KOPT-K1 (cell line): ENCODE data around the gene PSEN1.

ENCODE experiments used
- H3K27ac ChIP-seq: fragments of 200-600 bp; sonication (generic); 2 replicates; pipeline ENCODE4 v1.5.1; 2016; ENCODE audit warnings: antibody characterized with exemption, mild to moderate bottlenecking, low read depth, low read length; ENCODE audit not compliant: poor library complexity, severe bottlenecking
- H3K36me3 ChIP-seq: fragments of 200-600 bp; sonication (generic); 2 replicates; pipeline ENCODE4 v1.5.1; 2017; ENCODE audit warnings: antibody characterized with exemption, mild to moderate bottlenecking, low read length, moderate library complexity; ENCODE audit not compliant: insufficient read depth
- H3K9me3 ChIP-seq: fragments of 200-600 bp; sonication (generic); 2 replicates; pipeline ENCODE4 v1.5.1; 2017; ENCODE audit warnings: antibody characterized with exemption, low read length, mild to moderate bottlenecking; ENCODE audit not compliant: insufficient read depth, poor library complexity, severe bottlenecking

Gene PSEN1

GRCh38 chr14:73237219-73237785 lies 101.0 kb downstream of the PSEN1 start, which contains the start of gene PAPLN:
TSS of gene PAPLN (plus strand) at chr14:73237506. CDS start at chr14:73239779, 2,273 bp downstream.
- no peaks in the 10 kb centered on the region for H3K9me3 ChIP-seq
- H3K27ac ChIP-seq = no peak within 1 kb of the TSS
- no peaks in the 10 kb centered on the region for H3K36me3 ChIP-seq

DNA sequence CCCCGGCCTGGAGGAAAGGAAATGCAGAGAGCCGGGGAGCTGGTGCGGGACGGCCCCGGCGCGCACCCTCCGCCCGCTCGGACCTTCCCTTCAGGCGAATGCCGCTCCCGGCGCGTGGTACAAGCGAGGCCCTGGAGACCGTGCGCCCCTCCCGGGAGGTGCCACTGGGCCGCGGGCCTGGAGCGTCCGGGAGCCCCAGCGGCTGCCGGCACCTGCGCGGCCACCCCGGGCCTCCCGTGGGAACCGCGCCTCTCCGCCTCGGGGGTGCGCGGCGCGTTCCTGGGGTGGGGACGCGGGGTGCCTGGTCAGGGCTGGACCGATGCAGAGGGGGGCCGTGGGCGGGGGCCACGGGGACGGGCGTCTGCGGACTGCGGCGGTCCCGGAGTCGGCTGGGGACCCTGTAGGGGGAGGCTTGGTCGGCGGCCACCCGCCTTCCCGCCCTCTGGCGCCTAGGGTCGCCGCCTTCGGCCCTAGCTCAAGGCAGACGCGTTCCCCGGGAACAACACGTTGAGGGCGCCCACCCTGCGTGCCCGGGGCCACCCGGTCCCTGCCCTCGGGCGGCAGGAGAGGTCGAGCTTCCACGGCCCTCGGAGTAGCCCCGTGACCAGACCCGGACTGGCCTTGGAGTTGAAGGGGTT lies 101.6 kb downstream of the PSEN1 start:
- Histone ChIP-seq H3K27ac (no peak overlapping the region), H3K36me3 (no peaks in the 10 kb centered on the region), H3K9me3 (no peaks in the 10 kb centered on the region)

DNA sequence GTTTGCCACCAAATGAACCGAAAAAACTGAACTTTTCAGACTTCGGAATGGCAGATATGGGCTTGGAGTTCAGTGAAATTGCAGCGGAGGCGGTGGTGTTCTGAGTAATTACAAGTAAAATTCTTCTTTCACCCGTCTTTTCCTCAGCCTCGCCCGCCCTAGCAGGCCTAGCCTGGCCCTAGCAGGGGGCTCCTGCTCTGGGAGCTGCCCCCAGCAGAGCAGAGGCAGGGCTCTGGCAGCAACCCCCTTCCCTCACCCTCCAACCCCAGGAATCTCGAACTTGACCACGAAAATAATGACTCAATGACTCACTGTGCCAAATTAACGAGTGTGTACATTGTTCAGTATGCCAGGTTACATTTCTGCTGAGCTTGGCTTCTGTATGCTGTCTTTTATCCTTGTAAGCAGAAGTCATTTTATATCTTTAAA lies 102.1 kb downstream of the PSEN1 start:
- Histone ChIP-seq H3K36me3 (no peaks in the 10 kb centered on the region), H3K9me3 (no peaks in the 10 kb centered on the region), H3K27ac (no peak overlapping the region)

DNA sequence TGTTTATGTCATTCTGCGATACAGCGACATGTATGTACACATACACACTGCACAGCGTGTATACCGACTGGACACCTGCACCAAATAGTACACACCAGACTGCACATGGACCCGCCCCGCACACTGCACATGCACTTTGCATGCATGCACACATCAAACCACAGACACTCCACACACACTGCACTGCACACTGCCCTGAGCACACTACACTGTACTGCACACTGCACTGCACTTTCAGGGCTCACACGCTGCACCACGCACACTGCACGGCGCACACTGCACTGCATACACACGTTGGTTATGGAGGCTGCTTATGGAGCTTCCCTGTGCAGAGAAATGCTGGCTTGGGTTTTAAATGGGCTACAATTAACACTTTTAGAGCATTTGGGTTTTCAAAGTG lies 102.6 kb downstream of the PSEN1 start:
- H3K27ac ChIP-seq = no peak overlapping the region
- no peaks in the 10 kb centered on the region for H3K36me3 ChIP-seq
- H3K9me3 ChIP-seq = no peaks in the 10 kb centered on the region

DNA sequence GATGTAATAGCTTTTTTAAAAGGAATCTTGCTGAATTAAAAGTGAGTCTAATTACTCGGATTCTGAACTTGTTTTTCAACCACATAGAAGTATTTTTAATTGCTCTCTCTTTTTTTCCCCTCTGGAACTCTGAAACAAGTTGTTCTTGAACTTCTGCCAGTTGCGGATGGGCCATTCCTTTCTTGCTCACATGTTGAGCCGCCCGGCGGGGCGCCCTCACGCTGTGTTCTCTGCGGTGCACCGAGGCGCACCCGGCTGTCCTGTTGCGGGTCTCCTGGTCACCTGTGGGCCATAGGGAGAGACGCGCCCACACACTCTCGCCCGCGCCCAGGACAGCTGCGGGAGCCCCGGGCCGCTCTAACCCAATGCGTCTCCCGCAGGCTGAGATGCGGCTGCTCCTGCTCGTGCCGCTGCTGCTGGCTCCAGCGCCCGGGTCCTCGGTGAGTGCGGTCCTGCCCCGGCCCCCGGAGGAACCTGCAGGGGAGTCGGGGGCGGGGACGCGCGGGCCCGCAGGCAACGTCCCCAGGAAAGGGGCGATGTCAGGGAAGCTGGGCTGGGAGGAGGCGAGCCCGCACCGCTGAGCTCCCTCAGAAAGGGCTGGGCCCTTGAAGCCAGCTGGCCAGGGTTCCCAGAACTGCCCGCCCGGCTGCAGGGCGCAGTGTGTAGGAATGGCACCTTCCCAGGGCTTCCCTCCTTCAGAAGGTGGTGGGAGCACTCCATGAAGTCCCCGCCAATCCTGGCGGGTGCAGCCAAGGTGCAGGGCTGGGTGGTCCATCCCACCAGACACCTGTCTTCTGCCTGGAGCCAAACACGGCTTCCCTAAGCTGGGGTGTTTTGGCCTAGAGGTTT lies 103.3 kb downstream of the PSEN1 start:
- no peak overlapping the region for H3K27ac ChIP-seq
- H3K9me3 ChIP-seq = no peaks in the 10 kb centered on the region
- H3K36me3 ChIP-seq = no peaks in the 10 kb centered on the region

DNA sequence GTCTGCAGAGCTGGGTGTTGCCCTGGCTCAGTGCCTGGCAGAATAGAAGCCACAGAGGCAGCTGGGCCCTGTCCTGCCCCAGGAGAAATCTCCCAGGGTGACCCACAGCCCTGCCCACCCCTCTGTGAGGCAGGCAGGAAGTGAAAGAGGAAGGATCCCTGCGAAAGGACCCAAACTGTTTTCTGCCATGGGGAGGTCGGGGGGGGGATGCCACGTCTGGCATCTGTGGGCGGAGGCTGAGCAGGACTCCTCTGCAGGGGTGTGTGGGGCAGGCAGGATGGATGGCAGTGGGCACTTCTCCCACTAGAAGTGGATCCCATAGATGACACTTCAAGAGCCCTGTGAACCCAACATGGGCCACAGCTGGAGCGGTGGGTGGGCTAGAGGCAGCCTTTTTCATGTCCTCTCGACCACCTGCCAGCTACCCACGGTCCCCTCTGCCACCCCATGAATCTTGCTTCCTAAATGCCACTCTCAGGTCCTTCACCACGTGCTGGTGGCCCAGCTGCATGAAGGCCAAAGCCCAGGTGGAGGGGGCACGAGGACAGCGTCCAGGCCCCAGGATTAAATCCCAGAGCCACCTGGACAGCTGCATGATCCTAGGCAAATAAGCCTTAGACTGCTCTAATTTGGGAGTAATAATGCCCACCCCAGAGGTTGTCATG lies 104.6 kb downstream of the PSEN1 start:
- no peaks in the 10 kb centered on the region for H3K36me3 ChIP-seq
- H3K9me3 ChIP-seq = no peaks in the 10 kb centered on the region
- no peak overlapping the region for H3K27ac ChIP-seq

DNA sequence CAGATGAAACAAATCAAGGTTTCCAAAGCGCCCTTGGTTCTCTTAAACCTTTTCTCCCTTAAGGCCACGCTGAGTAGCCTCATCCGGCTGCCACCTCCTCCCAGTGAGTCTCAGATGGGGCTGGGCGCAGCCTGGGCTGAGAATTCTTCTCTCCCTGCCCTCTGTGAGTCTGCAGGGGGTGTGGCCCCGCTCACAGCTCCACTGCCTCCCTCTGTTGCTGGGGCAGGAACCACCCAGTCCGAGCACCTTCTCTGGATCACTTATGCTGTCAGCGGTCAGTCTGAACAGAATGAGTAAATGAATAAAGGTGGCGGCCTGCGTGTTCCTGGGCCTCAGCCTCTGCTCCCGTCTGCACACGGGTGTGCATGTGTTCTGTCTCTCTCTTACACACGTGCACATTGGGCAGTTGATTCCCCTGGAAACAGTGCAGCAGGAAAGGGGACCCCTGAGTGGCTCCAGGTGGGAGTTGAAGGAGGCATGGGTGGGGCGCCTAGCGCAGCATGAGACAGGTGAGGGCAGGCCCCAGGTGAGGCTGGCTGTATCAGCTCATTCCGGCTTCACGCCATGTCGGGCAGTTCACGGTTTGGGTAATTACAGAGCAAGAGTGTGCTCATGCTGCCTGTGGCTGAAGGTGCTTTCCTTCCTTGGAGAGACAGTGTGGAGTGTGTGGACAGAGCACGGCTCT lies 105.3 kb downstream of the PSEN1 start:
- Histone ChIP-seq H3K36me3 (no peaks in the 10 kb centered on the region), H3K27ac (no peak overlapping the region), H3K9me3 (no peaks in the 10 kb centered on the region)

DNA sequence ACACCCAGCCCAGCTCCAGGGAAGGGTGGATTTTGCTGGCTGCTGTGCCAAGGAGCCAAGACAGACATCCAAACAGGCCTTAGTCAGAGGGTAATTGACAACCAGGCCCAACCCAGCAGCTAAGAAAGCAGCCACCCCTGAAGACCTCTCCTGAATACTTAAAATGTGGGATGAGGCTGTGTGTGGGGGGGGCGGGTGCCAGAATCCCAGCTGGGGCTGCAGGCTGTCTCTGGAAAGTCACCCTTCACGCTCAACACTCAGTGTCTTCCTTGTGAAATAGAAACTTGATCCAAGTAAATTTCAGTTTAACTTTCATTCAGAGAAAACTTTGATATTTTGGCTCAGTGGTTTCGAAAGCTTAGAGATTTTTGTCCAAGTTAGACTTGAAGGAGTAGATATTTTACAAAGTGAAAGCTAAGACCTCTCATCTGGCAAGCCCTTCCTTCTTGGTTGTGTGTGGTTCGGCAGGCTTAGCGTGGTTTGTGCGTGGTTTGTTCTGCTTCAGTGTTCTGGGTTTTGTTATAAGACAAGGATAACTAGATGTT lies 106.1 kb downstream of the PSEN1 start:
- Histone ChIP-seq H3K27ac (no peak overlapping the region), H3K9me3 (no peaks in the 10 kb centered on the region), H3K36me3 (no peaks in the 10 kb centered on the region)

GRCh38 chr14:73243341-73243740 lies 107.0 kb downstream of the PSEN1 start:
- no peak overlapping the region for H3K27ac ChIP-seq
- no peaks in the 10 kb centered on the region for H3K9me3 ChIP-seq
- H3K36me3 ChIP-seq = no peaks in the 10 kb centered on the region

DNA sequence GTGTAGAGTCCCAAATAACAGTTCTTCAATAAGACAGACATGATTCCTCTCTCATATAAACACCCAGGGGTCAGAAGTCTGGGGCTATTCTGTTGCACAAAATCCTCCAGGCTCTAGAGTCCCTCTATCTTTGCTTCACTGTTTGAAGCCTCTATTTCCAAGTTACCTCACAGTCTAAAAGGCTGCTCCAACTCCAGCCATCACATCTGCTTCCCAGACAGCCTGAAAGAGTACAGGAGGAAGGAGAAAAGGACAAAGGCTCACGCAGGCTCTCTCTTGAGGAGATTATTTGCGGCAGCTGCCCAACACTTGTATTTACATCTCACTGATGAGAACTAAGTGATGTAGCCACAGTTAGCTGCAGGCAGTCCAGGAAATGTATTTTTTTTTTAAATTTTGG lies 107.4 kb downstream of the PSEN1 start:
- Histone ChIP-seq H3K36me3 (no peaks in the 10 kb centered on the region), H3K27ac (no peak overlapping the region), H3K9me3 (no peaks in the 10 kb centered on the region)

DNA sequence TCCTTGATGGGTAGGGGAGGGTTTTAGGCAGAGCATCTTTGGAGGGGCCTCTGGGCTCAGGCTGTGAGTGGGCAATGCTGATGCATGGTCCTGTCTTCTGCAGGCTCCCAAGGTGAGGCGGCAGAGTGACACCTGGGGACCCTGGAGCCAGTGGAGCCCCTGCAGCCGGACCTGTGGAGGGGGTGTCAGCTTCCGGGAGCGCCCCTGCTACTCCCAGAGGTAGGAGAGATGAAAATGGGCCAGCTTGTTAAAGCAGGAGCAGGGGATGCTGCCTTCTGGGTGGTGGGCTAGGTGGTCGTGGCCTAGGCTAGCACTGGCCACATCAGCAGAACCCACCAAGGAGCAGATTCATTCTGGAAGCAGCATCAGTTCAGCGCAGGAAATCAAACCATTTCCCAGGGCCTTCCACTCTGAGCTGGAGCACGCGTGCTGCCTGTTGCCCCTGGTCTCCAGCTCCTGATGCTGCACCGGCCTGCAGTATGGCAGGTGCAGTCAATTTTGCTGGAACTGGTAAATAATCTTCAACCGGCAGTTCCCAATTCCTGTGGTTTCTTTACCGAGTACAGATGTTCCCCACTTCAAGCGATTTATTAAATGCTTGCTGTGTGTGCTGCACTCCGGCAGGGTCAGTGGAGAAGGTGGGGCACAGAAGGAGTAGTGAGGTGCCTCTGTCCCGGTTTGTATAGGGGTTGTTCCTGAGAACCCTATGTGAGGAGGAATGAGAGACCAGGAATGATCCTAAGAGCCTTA lies 108.4 kb downstream of the PSEN1 start:
- Histone ChIP-seq H3K27ac (no peak overlapping the region), H3K9me3 (no peaks in the 10 kb centered on the region), H3K36me3 (no peaks in the 10 kb centered on the region)

DNA sequence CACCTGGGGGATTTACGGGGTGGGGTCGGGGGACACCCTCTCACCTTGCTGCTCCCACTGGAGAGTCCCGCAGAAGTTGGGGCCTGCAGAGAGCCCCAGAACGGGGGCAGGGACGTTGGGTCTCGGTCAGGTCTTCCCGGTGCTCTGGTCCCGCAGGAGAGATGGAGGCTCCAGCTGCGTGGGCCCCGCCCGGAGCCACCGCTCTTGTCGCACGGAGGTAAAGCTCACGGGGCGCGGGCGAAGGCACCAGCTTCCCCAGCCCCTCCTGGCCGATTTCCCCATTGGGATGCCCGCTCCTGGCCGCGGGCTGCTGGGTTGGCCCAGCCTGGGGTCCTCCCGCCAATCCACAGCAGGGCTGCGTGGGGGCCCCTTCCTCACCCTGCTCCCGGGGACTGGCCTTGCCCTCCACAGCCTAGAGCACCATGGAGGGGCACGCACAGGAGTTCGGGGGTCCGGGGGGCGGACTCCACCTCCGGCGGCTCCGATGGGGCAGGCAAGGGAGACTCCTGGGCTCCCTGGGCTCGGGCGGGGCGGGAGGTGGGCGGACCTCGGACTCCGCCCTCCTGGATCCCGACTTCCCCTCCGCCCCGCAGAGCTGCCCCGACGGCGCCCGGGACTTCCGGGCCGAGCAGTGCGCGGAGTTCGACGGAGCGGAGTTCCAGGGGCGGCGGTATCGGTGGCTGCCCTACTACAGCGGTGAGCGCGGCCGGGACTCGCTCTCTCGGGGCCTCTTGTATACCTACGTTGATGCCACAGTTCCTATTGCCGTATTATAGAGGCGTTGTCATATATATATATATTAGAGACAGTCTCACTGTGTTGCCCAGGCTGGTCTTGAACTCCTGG lies 109.4 kb downstream of the PSEN1 start:
- Histone ChIP-seq H3K27ac (no peak overlapping the region), H3K9me3 (no peaks in the 10 kb centered on the region)

GRCh38 chr14:73246387-73247150 lies 110.3 kb downstream of the PSEN1 start:
- H3K36me3 ChIP-seq = no peaks in the 10 kb centered on the region
- no peaks in the 10 kb centered on the region for H3K9me3 ChIP-seq
- no peak overlapping the region for H3K27ac ChIP-seq

More for the DNA sequence above, 109.4 kb downstream of the PSEN1 start:
- H3K36me3 ChIP-seq = no peaks in the 10 kb centered on the region
